HG03139 (cell line): Measurements from ENCODE around the gene CACNG1.
"Not testable (repeated sequence)": the region's sequence is repeated elsewhere in the genome, so short reads cannot be mapped to it uniquely, and the experiment has no call there.

Source experiments
- ATAC-seq: cut with Tn5 transposase; IDR thresholded peaks from one replicate; pipeline ENCODE4 v1.9.1; 2021; ENCODE audit not compliant: unreplicated experiment

The CACNG1 gene

DNA sequence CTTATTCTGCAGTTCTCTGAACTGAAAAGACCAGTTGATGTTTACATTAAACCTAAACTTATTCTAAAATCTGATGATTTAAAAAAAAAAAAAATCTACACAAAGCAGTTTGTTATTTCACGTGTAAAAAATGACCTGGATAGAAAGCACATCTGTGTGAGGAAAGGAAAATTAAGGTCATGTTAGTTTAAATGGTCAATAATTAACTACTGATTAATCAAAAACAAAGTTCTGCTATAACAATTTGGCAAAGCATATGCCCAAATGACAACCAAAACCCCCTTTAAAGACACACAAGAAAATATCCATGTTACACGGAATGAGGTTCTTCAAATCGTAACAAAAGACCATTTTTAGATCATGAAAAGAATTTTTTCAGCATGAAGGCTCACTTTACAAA lies 30.4 kb downstream of the CACNG1 start:
- ATAC-seq, result no peak

DNA sequence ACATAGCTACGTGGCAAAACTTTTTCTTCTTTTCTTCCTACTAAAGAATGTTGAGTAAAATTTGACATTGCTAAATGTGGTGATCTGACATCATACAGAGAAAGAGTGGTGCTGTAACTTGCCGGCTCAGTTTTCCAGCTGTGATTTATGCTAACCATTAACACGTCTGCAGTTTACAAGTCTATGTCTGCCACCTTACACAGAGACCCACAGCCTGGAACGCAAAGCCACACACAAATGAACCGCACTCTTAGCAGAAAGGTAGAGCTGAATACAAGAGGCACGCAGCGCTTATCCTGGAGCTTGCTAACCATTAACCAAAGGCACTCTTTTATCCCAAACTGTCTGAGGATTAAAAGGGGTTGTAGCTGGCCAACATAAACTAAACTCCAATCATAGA lies 31.9 kb downstream of the CACNG1 start:
- ATAC-seq, result no peak

- ATAC-seq, result no peak
These were observed 33.9 kb downstream of the CACNG1 start for GRCh38 chr17:67078292-67078691.

GRCh38 chr17:67079491-67079890 lies 35.1 kb downstream of the CACNG1 start:
- no peak for ATAC-seq

- ATAC-seq, result no peak
These were observed 36.5 kb downstream of the CACNG1 start for GRCh38 chr17:67080804-67081203.

DNA sequence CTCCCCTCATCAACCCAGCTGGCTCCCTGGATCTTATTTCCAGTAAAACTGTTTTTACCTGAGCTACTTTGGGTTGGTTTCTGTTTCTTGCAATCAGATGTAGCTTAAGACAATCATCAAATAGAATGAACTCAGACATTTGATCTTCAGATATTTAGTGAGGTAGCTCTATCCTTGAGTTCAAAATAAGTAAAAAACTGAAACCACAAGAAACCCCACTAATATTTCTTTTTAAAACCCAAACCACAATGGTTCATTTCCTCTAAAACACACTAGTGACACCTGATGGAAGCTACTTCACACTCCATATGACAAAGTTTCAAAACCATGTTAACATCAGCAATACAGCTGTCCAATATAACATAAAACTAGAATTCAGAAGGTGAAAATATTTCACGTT lies 37.8 kb downstream of the CACNG1 start:
- ATAC-seq, result peak; percentile 82

GRCh38 chr17:67085406-67085805 lies 41.1 kb downstream of the CACNG1 start:
- no peak for ATAC-seq

DNA sequence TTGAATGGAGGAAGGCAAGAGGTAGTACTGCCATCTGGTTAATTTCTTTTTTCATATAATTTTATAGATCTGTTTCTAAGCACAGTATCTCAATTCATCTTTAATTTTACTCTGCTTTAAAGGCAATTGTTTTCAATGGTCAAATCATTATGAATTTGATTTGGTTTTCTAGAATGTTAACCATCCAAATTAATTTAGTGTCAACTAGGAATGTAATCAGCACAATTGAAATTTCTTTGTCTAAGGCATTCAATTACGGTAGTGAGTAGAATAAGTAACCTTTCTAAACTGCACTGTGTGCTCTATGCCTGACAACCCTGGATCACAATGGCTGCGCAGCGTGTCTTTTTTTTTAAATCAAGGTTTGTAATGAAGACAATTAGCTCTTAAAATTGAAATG lies 44.3 kb downstream of the CACNG1 start:
- ATAC-seq, result no peak

GRCh38 chr17:67090341-67090740 lies 46.0 kb downstream of the CACNG1 start:
- ATAC-seq, result no peak

- ATAC-seq, result no peak
These were observed 47.9 kb downstream of the CACNG1 start for GRCh38 chr17:67092291-67092690.

- not testable (repeated sequence) for ATAC-seq
These were observed 48.4 kb downstream of the CACNG1 start for GRCh38 chr17:67092710-67093109.

DNA sequence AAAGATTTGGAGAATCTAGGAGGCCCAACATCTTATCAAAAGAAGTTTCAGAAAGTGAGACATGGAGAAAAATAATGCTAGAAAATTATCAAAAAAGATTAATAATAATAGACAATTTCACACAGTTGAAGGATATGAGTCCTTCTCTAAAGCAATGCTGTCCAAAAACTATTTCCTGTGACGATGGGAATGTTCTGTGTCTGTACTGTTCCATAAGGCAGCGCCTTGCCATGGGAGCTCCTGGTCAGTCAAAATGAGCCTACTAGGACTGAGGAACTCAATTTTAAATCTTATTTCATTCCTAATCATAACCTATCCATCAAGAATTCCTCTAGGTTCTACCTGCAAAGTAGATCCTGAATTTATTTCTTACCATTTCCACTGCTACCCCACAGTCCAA lies 49.0 kb downstream of the CACNG1 start:
- no peak for ATAC-seq

- ATAC-seq, result not testable (repeated sequence)
These were observed 50.9 kb downstream of the CACNG1 start for GRCh38 chr17:67095291-67095690.

DNA sequence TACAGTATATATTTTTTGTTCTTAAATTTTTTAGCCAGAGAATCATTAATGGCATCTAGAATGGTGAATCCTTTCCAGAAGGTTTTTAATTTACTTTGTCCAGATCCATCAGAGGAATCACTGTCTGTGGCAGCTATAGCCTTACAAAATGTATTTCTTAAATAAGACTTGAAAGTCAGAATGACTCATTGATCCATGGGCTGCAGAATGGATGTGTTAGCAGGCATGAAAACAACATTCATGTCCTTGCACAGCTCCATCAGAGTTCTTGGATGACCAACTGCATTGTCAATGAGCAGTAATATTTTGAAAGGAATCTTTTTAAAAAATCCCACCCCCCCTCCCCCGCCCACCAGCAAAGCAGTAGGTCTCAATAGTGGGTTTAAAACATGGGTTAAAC lies 51.4 kb downstream of the CACNG1 start:
- no peak for ATAC-seq

DNA sequence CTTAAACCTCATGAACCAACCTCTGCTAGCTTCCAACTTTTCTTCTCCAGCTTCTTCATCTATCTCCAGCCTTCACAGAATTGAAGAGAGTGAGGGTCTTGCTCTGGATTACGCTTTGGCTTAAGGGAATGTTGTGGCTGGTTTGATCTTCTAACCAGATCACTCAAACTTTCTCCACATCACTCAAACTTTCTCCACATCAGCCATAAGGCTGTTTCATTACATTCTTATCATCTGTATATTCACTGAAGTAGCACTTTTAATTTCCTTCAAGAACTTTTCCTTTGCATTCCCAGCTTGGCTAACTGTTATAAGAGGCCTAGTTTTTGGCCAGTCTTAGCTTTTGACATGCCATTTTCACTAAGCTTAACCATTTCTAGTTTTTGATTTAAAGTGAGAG lies 52.3 kb downstream of the CACNG1 start:
- ATAC-seq, result no peak

GRCh38 chr17:67098006-67098405 lies 53.7 kb downstream of the CACNG1 start:
- no peak for ATAC-seq

DNA sequence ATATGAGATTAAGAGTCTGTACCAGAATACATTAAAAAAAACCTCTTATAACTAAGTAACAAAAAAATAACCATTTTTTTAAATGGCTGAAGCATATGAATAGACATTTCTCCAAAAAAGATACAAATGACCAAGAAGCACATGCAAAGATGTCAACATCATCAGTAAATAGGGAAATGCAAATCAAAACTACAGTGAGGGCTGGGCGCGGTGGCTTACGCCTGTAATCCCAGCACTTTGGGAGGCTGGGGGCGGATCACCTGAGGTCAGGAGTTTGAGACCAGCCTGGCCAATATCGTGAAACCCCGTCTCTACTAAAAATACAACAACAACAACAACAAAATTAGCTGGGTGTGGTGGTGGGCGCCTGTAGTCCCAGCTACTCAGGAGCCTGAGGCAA lies 60.3 kb downstream of the CACNG1 start:
- not testable (repeated sequence) for ATAC-seq

- ATAC-seq, result no peak
These were observed 60.9 kb downstream of the CACNG1 start for GRCh38 chr17:67105213-67105612.
